ENCODE results near the gene NEDD9.

Gene NEDD9

DNA sequence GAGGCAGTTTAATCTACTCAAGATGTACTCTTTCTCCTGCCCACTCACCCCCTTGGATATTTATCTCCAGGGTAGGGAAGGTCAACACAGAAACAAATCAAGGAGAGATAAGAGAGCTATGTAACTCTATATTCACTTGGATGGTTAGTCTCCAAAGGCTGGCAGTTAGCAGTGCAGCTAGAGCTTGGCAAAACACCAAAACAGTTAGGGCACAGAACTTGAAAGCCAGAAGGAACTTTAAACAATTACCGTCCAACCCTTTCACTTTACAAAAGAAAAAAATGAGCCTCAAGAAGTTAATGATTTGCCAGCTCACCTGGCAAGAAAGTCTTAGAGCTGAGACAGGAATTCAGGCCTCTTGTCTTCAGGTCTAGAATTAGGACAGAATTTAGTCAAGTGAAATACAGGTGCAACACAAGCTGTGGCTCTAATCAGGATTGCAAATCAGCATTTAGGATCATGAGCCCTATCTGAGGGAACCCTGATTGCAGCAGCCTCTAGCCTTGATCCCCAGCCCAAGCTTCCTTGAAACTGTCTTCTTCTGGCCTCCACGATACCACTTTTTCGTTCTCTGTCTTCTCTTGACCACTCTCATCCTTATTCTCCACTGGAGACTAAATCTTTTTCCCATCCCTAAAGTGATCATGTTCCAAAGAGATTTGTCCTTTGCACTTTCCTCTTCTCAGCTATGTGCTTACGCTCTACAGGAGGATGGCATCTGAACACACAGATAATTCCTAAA, 14.9 kb downstream of the NEDD9 start:
- no peak for DNase-seq

DNA sequence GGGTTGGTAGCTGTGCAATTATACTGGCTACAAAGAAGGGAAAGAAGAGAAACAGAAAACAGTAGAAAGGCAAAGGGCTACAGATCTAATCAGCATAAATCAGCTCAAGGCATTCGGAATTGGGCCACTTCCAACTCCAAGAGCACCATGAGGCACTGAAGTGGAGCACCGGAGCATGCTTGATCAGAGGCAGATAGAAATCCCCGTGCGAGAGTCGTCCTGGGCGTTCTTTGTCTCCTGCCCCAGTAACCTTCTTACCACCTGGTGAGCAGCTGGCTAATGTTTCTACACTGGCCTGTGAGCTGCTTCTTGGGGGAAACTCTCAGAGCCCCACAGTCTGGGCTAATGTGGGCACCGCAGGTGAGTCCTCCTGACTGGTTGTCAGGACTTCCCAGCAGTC, 16.7 kb downstream of the NEDD9 start:
- DNase-seq, result no peak

DNA sequence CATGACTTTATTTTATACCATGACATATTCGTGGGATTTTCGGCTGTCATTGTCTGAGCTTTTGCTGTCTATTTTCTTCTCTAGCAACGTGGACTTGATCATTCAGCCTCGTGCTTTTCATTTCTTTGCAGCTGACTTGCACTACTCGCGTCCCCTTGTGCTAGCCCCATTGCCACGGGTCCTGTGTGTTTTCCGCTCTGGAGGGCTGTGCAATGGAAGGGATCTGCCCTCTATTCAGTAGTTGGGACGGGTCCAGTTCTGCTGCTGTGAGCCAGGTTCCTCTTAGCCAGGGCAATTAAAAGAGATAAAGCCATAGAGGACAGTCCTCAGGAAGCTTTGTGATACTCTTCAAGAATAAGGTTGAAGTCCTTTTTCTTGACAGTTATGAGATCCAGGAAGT, 17.6 kb downstream of the NEDD9 start:
- DNase-seq, result no peak

DNA sequence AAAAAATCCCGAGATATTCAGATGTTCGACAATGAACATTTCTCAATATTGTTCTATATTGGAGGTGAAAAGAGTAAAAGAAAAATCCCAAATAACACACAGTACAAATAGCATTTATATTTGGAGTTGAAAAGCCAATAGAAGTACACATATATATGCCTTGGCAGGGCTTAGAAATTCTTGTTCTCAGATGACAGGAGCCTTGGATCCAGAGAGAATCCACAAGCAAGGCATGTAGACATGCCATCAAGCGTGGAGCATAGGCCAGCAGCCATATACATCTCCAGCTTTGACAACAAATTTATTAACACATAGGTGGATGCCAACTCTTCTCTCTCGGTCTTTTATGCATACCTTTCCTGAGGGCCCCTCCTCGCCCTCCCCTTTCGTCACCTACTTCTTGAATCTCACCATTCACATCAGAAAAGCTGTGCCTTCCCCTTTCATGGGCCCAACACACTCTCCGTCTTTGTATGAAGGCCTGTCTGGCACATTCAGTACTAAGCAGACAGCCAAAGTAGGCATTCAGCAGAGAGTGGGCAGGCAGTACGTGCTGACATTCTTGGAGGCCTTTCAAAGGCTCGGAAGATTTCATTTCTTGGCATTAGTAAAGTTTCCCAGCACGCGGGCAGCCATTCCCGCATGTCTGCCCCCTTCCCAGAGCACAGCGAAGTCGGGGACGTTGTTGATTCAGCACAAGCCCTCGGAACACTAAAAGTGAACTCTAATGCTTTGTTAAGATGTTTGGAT, 18.2 kb downstream of the NEDD9 start:
- no peak for DNase-seq

DNA sequence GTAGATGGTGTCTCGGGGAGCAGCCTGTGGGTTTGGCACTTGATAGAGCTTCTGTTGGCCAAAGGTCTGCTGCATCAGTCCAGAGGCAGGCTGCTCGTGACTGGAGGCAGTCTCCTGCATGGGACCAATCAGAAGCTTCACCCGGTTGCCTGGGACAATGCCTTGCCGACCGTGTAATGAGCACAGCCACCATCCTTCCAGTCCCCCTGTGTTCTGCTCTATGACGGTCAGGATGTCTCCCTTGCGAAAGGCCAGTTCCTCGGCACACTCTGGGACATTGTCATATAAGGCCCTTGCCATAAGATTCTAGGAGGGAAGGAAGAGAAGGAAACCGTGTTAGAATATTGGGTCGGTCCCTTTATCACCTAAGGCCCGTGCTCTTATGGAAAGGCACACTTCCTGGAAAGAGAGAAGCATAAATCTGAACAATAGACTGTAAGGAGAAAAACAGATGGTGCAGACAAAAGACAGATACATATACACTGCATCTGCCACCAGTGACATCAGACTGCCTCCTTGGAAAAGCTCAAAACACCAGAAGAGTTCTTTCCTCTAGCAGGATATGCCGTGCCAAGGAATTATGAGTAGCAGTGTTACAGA, 18.9 kb downstream of the NEDD9 start:
- no peak for DNase-seq

DNA sequence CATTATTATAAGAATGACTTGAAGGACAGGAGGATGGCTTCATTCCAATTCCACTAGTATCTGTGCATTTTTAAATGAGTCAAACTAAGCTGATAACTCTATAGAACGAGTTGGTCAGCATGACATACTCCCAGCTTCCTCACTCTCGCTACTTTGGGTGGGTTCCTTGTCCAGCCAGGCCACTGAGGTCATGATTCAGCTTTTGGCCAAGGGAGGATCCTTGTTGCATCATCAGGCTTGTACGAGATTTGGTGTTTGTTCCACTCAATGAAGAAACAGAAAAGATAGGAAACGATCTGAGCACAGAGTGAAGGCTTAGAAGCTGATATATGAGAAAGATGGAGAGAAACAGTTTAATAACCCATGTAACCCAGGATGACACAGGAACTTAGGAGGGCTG, 19.8 kb downstream of the NEDD9 start:
- DNase-seq, result no peak

DNA sequence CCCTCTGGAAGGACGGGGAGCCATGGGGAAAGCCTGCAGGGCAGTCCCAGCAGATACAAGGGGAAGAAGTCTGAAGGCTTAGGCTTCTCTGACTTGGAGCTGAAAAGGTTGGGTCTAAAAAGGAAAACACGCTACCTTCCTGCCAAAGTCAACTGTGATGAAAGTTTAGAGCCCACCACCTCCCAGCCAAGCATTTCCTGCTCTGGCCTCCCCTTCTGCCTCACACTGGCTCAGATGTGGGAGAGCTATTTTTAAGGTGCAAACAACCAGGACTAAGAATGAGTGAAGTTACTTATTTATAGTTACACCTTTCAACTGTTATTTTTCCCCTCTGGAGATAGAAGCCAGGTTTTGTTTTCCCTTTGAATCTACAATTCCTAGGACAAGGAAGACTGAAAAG, 21.2 kb downstream of the NEDD9 start:
- DNase-seq, result no peak

DNA sequence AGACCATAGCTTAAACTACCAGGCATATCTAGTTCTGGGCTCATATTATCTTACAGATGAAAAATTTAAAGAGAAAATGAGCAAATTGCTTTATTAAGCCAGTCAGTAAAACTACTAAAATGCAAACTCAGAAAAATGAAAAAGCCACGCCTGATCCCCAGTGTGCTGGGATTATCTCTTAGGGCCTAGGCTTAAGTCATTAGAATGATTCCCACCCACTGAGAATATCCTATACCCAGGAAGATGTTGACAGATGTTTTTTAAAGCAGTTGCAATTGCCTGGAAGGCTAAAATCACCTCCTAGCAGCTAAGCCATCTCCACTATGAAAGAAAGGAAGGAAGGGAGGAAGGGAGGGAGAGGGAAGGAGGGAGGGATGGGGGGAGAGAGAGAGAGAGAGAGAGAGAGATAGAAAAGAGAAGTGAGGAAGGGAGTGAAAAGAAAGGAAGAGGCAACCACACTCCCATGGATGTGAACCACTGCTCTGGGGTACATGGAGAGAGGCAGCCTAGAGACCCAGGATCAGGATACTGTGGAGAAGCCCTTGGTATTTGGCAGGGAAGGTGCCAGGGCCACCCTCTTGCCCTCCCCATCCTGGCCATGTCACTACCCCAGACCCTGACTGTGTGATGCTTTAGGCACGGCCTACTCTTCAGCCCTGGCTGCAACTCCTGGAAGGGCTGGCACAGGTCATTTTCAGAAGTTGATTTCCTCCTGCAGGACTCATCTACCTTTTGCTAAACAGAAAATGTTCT, 21.9 kb downstream of the NEDD9 start:
- no peak for DNase-seq

DNA sequence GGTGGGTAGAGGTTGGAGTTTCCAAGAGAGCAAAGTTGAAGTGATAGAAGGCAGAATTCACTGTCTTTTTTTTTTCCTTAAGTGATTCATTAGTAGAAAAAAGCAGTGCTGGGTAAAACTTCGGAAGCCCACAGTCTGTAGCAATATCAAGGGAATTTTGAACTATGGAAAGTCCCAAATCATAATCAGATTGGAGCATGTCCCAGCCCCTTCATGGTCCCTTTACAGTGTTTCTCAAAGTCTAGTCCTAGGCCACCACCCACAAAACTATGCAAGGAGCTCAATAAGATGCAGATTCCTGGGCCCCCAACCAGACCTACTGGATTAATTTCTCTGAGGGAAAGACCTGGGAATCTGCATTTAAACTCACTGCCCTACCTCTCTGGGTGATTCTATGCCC, 22.6 kb downstream of the NEDD9 start:
- DNase-seq, result no peak

DNA sequence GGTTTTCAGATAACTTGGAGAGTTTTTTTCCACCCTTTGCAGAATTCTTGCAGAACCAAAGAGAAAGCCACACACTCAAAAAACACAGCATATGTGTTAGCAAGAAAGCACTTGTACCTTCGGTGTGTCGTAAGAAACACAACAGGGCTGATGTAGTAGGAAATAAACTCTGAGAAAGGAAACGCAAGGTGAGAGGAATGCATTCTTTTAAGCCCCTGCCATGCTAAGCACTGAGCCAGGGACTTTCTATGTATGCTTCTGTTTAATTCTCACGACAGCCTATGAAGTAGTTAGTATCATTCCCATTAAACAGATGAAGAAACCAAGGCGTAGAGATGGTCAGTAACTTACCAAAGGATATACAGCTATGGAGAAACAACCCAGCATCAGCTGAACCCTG, 23.1 kb downstream of the NEDD9 start:
- no peak for DNase-seq

DNA sequence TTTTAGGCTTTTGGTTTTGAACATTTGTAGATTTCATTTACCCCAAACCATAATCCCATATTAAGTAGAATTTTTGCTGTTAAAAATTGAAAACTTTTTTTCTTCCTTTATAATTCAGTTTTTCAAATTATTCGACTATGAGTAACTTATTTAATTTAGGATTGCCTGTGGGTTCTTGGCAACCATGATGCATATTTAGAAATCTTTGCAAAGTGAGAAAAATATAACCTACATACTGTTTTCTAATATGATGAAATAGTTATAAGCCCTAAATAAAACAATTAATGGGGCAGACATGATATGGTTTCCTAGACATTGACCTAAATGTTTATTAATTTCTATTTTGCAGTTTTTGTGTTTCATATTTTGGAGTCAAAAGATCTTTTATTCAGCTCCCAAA, 23.6 kb downstream of the NEDD9 start:
- no peak for DNase-seq

DNA sequence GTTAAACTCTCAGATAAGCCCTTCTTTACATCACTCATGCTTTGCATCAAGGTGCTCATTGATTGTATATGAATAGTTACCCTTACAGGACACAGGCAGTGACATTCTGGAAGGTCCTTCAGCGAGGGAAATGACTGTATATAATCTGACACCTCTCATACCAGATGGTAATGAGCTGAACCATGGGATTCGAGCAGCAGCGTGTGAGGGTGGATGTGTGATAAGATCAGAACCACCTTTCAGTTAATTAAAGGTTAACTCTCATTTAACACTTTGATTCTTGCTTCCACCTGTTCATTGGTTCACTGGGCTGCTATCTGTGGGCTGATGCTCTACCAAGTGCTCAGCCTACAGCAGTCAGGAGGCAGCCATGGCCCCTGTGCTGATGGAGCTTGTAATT, 24.2 kb downstream of the NEDD9 start:
- DNase-seq, result no peak

DNA sequence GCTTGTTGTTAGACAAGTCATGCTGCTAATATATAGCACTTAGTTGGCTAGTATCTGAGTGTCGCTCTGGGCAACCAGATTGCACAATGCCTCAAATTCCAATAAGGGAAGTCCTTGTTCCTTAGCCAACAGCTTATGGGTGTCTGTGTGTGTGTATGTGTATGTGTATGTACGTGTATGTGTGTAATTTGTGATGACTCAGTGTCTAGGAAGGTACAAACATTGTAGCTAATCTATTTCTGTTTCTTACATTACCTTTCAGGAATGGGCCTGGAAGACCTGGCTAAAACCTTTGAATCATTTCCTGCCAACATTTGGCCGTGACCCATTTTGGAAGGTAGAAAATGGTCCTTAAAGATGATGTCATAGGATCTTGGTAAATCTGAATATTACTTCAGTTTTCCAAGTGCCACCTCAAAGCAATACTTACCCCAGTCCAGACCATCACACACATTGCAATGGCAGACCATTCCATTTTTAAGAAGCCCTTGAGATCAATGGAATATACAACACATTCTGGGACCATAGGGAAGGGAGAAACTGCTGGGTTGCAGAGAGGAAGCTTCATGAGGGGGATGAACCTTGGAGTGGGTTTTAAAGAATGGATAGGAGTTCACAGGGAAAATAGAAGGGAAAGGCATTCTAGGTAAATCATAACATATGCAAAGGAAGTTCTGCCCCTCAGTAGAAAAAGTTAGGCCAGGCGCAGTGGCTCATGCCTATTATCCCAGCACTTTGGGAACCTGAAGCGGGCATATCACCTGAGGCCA, 25.1 kb downstream of the NEDD9 start:
- DNase-seq, result peak; percentile 74 to 81

DNA sequence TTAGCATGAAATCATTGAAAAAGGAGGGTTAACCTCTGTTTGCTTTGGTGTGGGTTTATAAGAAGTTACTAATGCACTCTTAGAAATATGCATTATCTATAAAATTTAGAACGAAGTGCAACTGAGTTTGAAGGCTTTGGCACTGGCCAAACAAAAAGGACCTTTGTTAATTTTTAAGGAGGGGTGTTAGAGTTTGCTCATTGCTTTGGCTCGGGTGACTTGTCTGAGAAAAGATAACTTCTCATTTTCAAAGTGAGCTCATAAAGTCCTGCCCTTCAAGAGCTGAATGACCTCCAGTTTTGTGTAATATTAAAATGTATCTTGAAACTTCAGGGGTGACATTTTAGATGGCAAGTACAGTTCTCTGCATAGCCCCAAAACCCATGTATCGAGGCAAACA, 25.9 kb downstream of the NEDD9 start:
- DNase-seq, result no peak

DNA sequence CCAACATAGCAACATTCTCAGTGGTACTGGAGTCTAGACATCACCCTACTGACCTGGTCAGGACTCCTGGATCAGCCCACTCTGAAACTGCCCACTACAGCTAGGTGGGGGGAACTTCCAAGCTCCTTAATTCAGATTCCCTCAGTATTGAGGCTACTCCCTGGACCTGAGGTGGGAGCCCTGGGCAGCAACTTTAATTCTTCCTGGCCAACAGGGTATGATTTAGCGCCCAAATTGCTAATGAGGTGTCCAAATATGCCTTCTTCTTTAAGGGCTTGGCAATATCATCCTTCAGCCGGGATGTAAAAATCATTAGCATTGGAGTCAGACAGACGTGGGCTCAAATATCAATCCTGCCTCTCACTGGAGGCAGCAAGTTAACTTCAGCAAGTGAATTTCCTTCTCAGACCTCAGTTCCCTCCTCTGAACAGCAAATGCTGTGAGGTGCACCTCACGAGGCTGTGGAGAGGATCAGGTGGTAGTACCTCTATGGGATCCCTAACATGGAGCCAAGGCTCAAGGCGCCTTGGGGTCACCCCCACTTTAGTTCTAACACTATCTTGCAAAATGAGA, 27.6 kb downstream of the NEDD9 start:
- no peak for DNase-seq

DNA sequence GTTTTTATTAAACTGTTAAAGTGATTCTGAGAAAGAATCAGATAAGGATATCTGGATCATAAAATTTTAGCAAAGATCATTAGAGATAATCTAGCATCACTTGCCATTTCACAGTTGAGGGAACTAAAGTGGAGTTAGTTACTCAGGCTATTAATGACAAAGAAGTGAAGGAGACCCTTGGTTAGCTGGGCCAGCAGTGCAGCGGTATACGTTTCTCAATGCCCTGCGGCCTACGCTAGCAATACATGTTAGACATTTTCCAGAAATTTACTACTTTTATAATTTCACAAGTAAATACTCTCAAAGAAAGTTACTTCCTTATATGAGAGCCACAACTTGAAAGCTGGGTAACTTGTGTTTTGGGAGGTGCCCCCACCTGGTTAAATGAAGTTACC, 28.5 kb downstream of the NEDD9 start:
- no peak for DNase-seq

DNA sequence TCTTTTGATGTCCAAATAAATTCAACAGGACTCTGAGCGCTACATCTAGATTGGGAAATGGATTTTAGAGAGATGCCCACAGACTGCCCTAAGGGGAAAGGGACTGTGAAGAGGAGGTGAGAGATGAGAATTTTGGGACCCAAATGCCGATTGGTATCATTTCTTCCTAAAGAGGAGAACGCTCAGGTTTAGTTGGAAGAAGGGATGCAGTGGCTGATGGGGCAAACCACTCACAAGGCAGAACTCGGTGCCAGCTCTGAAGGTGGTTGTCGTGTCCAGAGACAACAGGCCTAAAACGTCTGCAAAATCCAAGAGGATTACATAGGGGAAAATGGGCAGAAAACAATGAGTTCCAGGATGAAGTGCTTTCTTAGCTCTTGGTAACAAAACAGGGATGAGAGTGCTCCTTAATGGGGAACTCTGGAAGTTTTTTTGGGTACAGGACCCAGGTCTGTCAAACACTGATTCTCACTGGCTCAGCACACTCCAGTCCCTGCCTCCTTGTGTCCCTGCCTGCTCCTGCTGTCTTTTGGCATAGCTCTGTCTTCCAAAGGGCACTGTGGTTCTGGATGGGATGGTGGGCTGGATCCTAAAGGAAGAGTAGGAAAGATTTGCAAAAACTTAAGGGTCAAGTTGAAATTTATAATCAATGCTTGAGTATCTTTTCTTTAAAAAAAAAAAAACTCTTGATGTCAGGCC, 29.0 kb downstream of the NEDD9 start:
- no peak for DNase-seq

DNA sequence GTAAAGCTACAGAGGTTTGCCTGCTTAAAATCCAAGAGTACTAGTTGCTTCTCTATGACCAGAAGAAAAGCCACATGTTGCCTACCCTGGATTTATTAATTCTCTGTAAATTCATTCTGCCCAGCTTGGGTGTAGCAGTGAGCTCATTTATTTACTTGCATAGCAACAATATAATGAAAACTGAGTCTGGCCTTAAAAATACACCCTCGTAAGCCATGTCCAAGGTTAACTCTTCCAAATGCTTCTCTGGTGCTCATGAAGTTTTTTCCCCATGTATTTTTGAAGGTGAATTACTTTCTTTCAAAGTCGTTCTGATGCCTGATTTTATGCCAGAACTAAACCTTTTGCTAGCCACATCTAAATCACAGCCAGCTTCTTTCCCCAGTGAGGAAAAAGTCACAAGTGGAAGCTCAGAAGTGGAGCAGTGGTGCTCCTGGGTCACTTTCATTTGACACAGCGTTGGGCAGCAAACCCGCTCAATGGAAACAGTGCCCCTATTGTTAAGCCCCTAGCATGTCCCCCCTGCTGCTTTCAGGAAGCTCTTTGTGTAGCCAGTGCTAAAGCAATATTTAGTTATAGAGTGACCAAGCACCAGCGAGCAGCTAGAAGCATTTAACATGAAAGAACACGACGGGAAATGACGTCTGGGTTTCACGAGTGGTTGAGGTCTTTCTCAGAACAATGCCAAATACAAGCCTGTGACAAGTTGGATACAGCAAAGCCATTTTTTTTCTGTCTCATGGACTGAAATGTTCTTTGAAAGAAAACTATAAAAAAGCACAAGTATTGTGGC, 29.8 kb downstream of the NEDD9 start:
- no peak for DNase-seq

DNA sequence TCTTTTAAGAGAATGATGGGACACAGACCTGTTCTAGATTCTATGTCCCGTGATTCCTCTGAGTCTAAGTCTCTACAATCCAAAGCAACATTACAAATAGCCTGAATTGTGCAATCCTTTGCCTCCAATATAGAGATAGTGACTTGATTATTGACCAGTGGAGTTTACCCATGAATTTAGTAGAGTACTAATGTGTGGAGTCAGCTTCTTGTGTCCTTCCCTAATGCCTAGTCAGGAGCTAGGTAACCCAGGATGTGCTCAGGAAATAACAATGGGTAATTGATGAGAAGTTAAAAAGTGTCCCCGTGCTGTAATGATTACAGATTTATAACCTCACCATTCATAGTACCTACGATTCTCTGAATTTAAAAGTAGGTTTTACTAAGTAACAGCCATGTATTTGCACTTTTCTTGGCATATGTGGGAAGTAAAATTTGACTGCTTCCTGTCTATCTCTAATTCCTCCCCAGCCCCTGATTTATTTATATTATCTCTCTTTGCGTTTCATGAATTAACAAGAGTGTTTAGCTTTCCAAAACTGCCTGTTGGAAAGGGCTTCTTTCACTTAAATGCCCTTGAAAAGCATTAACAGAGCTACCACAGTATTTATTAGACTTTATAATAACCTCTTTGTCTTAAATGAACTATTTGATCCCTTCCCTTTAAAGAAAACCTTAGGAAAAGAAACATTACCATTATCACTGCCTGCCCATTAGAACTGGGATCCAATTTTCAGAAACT, 30.5 kb downstream of the NEDD9 start:
- DNase-seq, result no peak

DNA sequence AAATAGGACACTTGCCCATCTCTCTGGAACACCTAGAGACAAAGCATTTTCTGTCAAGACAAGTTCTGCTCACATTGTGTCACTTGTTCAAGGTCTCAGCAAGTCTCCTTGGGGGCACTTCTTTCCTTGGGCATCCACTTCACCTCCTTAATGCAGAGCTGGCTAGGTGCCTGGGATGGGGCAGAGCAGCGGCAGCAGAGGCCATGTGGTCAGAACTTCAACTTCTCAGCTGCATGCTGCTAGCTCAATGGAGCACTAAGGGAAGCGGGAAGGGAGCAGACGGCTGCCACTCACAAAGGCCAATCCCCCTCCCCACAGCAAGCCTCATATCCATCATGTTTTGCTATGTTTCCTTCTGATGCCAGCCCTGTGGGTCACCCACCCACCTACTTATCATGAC, 31.5 kb downstream of the NEDD9 start:
- DNase-seq, result no peak
